ENCODE data around the gene ALKBH4. TPM values are rescaled to one million over a fixed set of nuclear protein-coding genes. Genes with fewer than 3 reads are reported as not detected.

The ALKBH4 gene
- total and polyA plus RNA-seq, 2 of the 4 experiments (the other 2 are of a cell fraction) = 6.1 to 7.4 TPM

- Histone ChIP-seq H4K8ac (ENCODE audit: low read depth in 2 of 2, low read length in 2 of 2) (no peak overlapping the region), H4K91ac (ENCODE audit: insufficient read depth, low read depth, low read length) (no peak overlapping the region), H3K36me3 (ENCODE audit: control insufficient read depth, insufficient read depth, low read length) (peaks cover 50% of the 10 kb centered on the region), H3K23ac (ENCODE audit: low read depth, low read length) (no peak overlapping the region), H2BK20ac (ENCODE audit: low read depth, low read length) (no peak overlapping the region), H2AFZ (replicated peaks; ENCODE audit: low read length, poor library complexity) (no peak overlapping the region), H3K27ac (ENCODE audit: insufficient read depth, low read length) (no peak overlapping the region), H3K14ac (replicated peaks; ENCODE audit: low read depth, low read length) (no peak overlapping the region), H2AK5ac (ENCODE audit: low read depth, low read length) (no peak overlapping the region), H3K4me2 (ENCODE audit: low read depth, low read length) (no peak overlapping the region), H3K79me1 (ENCODE audit: low read depth in 1 of 2, low read length in 2 of 2) (peaks cover 19 to 40% of the 10 kb centered on the region in 2 experiments), H3K18ac (ENCODE audit: low read depth, low read length) (no peak overlapping the region), H2BK5ac (ENCODE audit: low read depth, low read length, poor library complexity, severe bottlenecking) (no peak overlapping the region), H3K9me3 (ENCODE audit: control insufficient read depth, insufficient read depth, low read length) (no peaks in the 10 kb centered on the region), H4K20me1 (ENCODE audit: insufficient read depth, low read length) (no peaks in the 10 kb centered on the region; the same call in none of the 2 replicates), H3K27me3 (ENCODE audit: control insufficient read depth, insufficient read depth, low read length) (no peaks in the 10 kb centered on the region), H3K56ac (ENCODE audit: extremely low read depth, insufficient read depth, low read length) (no peak overlapping the region), H3K9ac (ENCODE audit: low read depth, low read length) (no peak overlapping the region), H3K4me3 (ENCODE audit: insufficient read depth, low read depth, low read length) (no peak overlapping the region), H4K5ac (ENCODE audit: low read depth, low read length) (no peak overlapping the region), H2AK9ac (replicated peaks; ENCODE audit: low read depth, low read length, poor library complexity) (no peak overlapping the region), H2BK120ac (ENCODE audit: low read depth, low read length) (no peak overlapping the region), H3K9me1 (ENCODE audit: insufficient read depth, low read length) (peaks cover 3% of the 10 kb centered on the region; the same call in 1 of the 2 replicates), H3K4me1 (ENCODE audit: control insufficient read depth, insufficient read depth, low read length) (no peaks in the 10 kb centered on the region), H2BK15ac (ENCODE audit: low read depth, low read length) (no peak overlapping the region), H3K4ac (ENCODE audit: low read depth, low read length) (no peak overlapping the region)
- ATAC-seq (ENCODE audit: low read depth) = no peak
- no peak for DNase-seq
- dilution Hi-C loops (cut with HindIII; ENCODE audit: low sequenced_read_pairs, unreplicated experiment) (no loop called here), intact Hi-C loops (cut with micrococcal nuclease) (no loop called here), in situ Hi-C loops (cut with MboI; ENCODE audit: low sequenced_read_pairs) (no loop called here)
- BruUV-seq (replicated peaks) = no TSS peak
- ChIA-PET POLR2A (ENCODE audit: unreplicated experiment) (no interaction called here), CTCF (no interaction called here)
- no peak for TF ChIP-seq MAZ (IDR thresholded peaks at IDR 0.05; ENCODE audit: borderline replicate concordance, low read depth, low read length)
- TF ChIP-seq BHLHE40 (IDR thresholded peaks at IDR 0.05; ENCODE audit: low read depth, low read length) = no peak
- no peak for TF ChIP-seq SMC3 (IDR thresholded peaks at IDR 0.05; ENCODE audit: low read depth, low read length)
- no peak for TF ChIP-seq CEBPB (IDR thresholded peaks at IDR 0.05; ENCODE audit: low read depth, low read length)
- no peak for TF ChIP-seq RAD21 (IDR thresholded peaks at IDR 0.05; ENCODE audit: low read length)
- no peak for TF ChIP-seq CHD1 (IDR thresholded peaks at IDR 0.05; ENCODE audit: low read depth, low read length)
- TF ChIP-seq RFX5 (IDR thresholded peaks at IDR 0.05; ENCODE audit: low read depth, low read length) = no peak
- no peak for TF ChIP-seq FOS (IDR thresholded peaks at IDR 0.05; ENCODE audit: low read depth, low read length)
- no peak for TF ChIP-seq POLR2A (IDR thresholded peaks at IDR 0.05; ENCODE audit: low read depth, low read length)
- no peak for TF ChIP-seq MAFK (IDR thresholded peaks at IDR 0.05; ENCODE audit: low read depth, low read length)
- TF ChIP-seq RCOR1 (IDR thresholded peaks at IDR 0.05; ENCODE audit: insufficient replicate concordance, low read length) = no peak
- TF ChIP-seq NFE2L2 (IDR thresholded peaks at IDR 0.05; ENCODE audit: low read depth, low read length) = no peak
- TF ChIP-seq CTCF (conservative IDR thresholded peaks at IDR 0.05; ENCODE audit: low read depth, low read length) = no peak
- TF ChIP-seq USF2 (IDR thresholded peaks at IDR 0.05; ENCODE audit: low read depth, low read length) = no peak
- no peak for TF ChIP-seq ELK1 (IDR thresholded peaks at IDR 0.05; ENCODE audit: borderline replicate concordance, low read depth, low read length)
- TF ChIP-seq MXI1 (IDR thresholded peaks at IDR 0.05; ENCODE audit: borderline replicate concordance, low read depth, low read length) = no peak
- WGBS, 2 experiments (ENCODE audit: extremely low coverage in 2 of 2, insufficient read length in 1 of 2) = no CpG with 5 or more reads among the region's 10 CpGs
Observed at GRCh38 chr7:102421706-102422240, 42.9 kb downstream of the ALKBH4 start.
